CD8-positive, alpha-beta memory T cell (primary cell): ENCODE data around the gene GNA14. TPM values are rescaled to one million over a fixed set of nuclear protein-coding genes. Genes with fewer than 3 reads are reported as not detected.

Experiments
- CTCF ChIA-PET: fragments of 350-600 bp; sonication (Branson Sonifier 250); formaldehyde crosslinking; loops from one replicate; lab custom pipeline; 2021; ENCODE audit warnings: antibody characterized with exemption; lab: Charles Lee
- POLR2A ChIA-PET: fragments of 350-600 bp; sonication (Branson Sonifier 250); formaldehyde crosslinking; loops from one replicate; lab custom pipeline; 2021; ENCODE audit warnings: antibody characterized with exemption; lab: Charles Lee
- DNase-seq, 5 donors: peaks; one replicate each; pipeline versions ENCODE4 v3.0.0 to v3.0.0-alpha.2; 2020 to 2022; ENCODE audit warnings: mixed read lengths in 1 of 5
- H3K27ac ChIP-seq: one replicate; pipeline ENCODE4 v1.7.0; 2013; ENCODE audit warnings: low read depth, mild to moderate bottlenecking, low read length, moderate library complexity
- H3K27me3 ChIP-seq: 2 replicates; pipeline ENCODE4 v1.7.0; 2013; ENCODE audit warnings: low read length, mild to moderate bottlenecking; ENCODE audit not compliant: insufficient read depth, poor library complexity, severe bottlenecking
- H3K36me3 ChIP-seq: 2 replicates; pipeline ENCODE4 v1.7.0; 2013; ENCODE audit warnings: mild to moderate bottlenecking, low read length, moderate library complexity; ENCODE audit not compliant: insufficient read depth
- H3K4me1 ChIP-seq: 2 replicates; pipeline ENCODE4 v1.7.0; 2013; ENCODE audit warnings: mild to moderate bottlenecking, low read length, moderate library complexity; ENCODE audit not compliant: insufficient read depth
- H3K4me3 ChIP-seq: 2 replicates; pipeline ENCODE4 v1.7.0; 2013; ENCODE audit warnings: mild to moderate bottlenecking, low read length
- H3K9me3 ChIP-seq: 2 replicates; pipeline ENCODE4 v1.7.0; 2013; ENCODE audit warnings: mild to moderate bottlenecking, low read length
- H3K27ac Mint-ChIP-seq, 8 donors: one replicate each; pipeline ENCODE4 v1.8.0; 2020 to 2021; ENCODE audit warnings: mixed read lengths in 8 of 8, mild to moderate bottlenecking in 6 of 8, inconsistent platforms in 3 of 8, moderate library complexity in 3 of 8
- H3K27me3 Mint-ChIP-seq, 2 donors: one replicate each; pipeline ENCODE4 v1.8.0; 2020 to 2021; ENCODE audit warnings: mixed read lengths in 2 of 2, mild to moderate bottlenecking in 1 of 2, moderate library complexity in 1 of 2
- H3K36me3 Mint-ChIP-seq, 3 donors: one replicate each; pipeline ENCODE4 v1.8.0; 2020 to 2021; ENCODE audit warnings: mixed read lengths in 3 of 3, inconsistent platforms in 1 of 3, mild to moderate bottlenecking in 1 of 3
- H3K4me1 Mint-ChIP-seq, 3 donors: one replicate each; pipeline ENCODE4 v1.8.0; 2020 to 2021; ENCODE audit warnings: mixed read lengths in 3 of 3, inconsistent platforms in 1 of 3, mild to moderate bottlenecking in 1 of 3
- H3K4me3 Mint-ChIP-seq, 7 donors: one replicate each; pipeline ENCODE4 v1.8.0; 2020 to 2021; ENCODE audit warnings: mixed read lengths in 7 of 7, mild to moderate bottlenecking in 6 of 7, moderate library complexity in 4 of 7, inconsistent platforms in 2 of 7
- H3K9me3 Mint-ChIP-seq, 5 donors: one replicate each; pipeline ENCODE4 v1.8.0; 2020 to 2022; ENCODE audit warnings: mixed read lengths in 5 of 5, mild to moderate bottlenecking in 3 of 5, moderate library complexity in 2 of 5, inconsistent platforms in 1 of 5
- polyA plus RNA-seq: library from polyadenylated mRNA; unstranded; fragments of 300-500 nt; fragmentation: Illumina TruSeq; gene quantifications from one replicate; pipeline ENCODE4 v1.2.3, GENCODE V29; 2021
- total RNA-seq, 2 experiments: library from RNA; stranded (reverse); gene quantifications; one replicate each; pipeline ENCODE4 v1.2.3, GENCODE V29; 2021

The GNA14 gene
- total and polyA plus RNA-seq, 3 experiments from 2014 or later, result not detected

DNA sequence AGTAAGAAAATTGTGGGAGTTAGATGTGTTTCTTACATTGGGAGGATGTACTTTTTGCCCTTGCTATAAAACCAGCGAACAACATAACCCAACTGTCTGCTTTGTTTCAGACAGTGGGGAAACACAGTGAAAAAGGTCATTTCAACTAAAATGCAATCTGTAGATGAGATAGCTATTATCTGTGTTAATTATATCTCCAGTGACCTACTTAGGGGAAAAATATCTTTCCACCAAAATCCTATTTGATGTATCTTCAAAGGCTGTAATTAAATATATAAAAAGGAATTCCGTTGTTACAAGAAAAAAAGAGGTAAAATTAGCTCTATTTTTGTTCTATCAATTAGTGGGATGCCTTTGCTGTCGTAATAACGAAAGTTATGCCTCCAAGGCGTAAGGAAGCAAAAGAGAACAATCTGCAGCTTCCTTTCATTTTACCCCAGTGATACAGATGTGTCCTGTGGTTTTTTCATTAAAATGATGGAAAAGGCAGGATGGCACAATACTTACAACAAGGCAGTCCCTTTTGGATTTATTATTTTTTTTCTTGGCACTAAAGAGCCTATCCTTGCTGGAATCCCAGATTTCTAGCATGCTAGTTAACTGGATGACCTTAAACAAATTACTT, 100.9 kb downstream of the GNA14 start:
- H3K36me3 Mint-ChIP-seq, result no peaks in the 10 kb centered on the region
- H3K27ac Mint-ChIP-seq, result no peak overlapping the region
- Histone ChIP-seq H3K9me3 (no peaks in the 10 kb centered on the region), H3K4me3 (no peak overlapping the region), H3K27ac (no peak overlapping the region), H3K36me3 (no peaks in the 10 kb centered on the region), H3K27me3 (no peaks in the 10 kb centered on the region), H3K4me1 (no peaks in the 10 kb centered on the region)
- H3K4me1 Mint-ChIP-seq, result no peaks in the 10 kb centered on the region
- H3K9me3 Mint-ChIP-seq, result peaks cover 0 to 8% (median 2%) of the 10 kb centered on the region in 5 donors
- H3K4me3 Mint-ChIP-seq, result no peak overlapping the region
- ChIA-PET CTCF (no interaction called here), POLR2A (no interaction called here)
- DNase-seq, result no peak
- peaks cover 8 to 26% of the 10 kb centered on the region in 2 donors for H3K27me3 Mint-ChIP-seq

DNA sequence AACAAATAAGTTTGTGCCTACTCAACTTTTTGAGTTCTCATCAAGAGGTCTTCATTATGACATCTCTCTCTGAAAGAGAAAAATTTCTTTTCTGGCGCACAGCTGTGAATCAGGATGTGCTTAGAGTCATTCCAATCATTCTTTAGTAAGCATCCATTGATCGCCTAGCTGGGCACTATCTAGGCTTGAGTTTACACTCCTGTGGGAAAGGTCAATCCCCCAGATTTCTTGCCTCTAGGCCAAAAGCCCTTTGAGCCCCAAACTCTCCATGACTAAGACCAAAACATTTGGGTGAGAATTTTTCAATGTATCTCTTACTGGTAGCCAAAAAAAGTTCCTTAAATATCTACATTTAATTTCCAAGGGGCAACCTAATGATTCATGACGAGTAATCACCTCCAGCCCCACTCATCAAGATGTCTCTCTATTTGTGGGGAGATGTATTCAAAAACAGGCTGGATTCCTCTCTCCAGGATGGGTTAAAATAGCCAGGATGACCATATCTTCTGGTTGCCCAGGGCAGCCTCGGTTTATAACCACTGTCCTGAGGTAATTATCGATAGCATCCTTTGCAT, 101.7 kb downstream of the GNA14 start:
- peaks cover 4 to 16% (median 10%) of the 10 kb centered on the region in 5 donors for H3K9me3 Mint-ChIP-seq
- no peaks in the 10 kb centered on the region for H3K36me3 Mint-ChIP-seq
- CTCF ChIA-PET, result no interaction called here
- no peak overlapping the region for H3K4me3 Mint-ChIP-seq
- no peak for DNase-seq
- Histone ChIP-seq H3K4me1 (no peaks in the 10 kb centered on the region), H3K4me3 (no peak overlapping the region), H3K9me3 (peaks cover under 1% of the 10 kb centered on the region), H3K27me3 (no peaks in the 10 kb centered on the region), H3K36me3 (no peaks in the 10 kb centered on the region), H3K27ac (no peak overlapping the region)
- H3K27ac Mint-ChIP-seq, result no peak overlapping the region
- POLR2A ChIA-PET, result no interaction called here
- no peaks in the 10 kb centered on the region for H3K4me1 Mint-ChIP-seq
- H3K27me3 Mint-ChIP-seq, result peaks cover 8 to 26% of the 10 kb centered on the region in 2 donors

DNA sequence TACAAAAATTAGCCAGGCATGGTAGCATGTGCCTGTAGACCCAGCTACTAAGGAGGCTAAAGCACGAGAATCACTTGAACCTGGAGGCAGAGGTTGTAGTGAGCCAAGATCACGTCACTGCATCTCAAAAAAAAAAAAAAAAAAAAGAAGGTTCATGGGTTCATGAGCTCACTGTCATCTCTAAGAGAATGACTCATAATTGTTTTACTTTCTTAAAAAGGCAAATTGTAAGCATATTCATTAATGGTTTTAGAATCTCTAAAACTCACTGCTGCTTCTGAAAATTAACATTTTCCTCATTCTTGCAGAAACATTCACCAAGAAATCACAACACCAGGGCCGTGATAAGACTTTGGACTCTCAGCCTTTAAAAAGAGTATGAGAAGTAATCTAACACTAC, 103.6 kb downstream of the GNA14 start:
- CTCF ChIA-PET, result interaction anchor here (0.6 kb wide), 1 partner anchor 25 kb away, joined by 3 read pairs; no protein-coding TSS in a partner anchor
- no peak for DNase-seq
- no peak overlapping the region for H3K27ac ChIP-seq

DNA sequence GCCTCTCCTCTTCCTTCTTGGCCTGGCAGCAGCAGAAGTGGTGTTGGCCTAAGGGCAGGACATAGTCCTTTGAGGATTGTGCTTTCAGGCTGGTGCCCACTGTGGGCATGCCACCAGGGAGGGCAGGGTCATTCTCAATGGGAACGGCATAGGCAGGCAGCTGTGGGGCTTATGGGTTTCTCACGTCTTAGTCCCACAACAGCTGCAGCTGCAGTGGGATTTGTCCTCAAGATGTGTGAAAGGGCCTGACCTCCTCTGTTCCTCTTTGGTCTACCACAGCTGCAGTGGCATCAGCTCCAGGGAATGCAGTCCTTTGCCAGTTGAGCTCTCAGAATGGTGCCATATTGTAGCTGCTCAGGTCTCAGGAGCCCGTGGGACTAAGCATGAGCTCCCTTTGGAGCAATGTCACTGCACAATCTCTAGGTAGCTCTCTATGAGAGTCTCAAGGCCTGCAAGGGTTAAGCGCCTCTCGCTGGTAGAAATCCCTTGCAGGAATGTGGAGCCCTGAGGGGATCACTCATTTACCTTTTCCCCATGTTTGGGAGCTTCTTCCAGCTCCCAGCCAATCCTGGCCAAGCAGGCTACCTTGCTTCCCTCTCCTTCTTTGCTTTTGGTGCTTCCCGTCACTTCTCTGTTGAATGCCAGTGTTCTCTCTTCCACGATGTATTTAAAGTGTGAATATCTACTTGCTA, 104.8 kb downstream of the GNA14 start:
- no peaks in the 10 kb centered on the region for H3K36me3 ChIP-seq
- H3K4me3 ChIP-seq, result no peak overlapping the region
- H3K9me3 ChIP-seq, result peaks cover 8% of the 10 kb centered on the region
- CTCF ChIA-PET, result no interaction called here
- H3K4me1 ChIP-seq, result no peaks in the 10 kb centered on the region
- no peak overlapping the region for H3K27ac Mint-ChIP-seq
- POLR2A ChIA-PET, result no interaction called here
- no peaks in the 10 kb centered on the region for H3K36me3 Mint-ChIP-seq
- H3K27me3 Mint-ChIP-seq, result peaks cover 3 to 19% of the 10 kb centered on the region in 2 donors
- H3K4me3 Mint-ChIP-seq, result no peak overlapping the region
- DNase-seq, result no peak
- no peaks in the 10 kb centered on the region for H3K27me3 ChIP-seq
- H3K27ac ChIP-seq, result no peak overlapping the region
- H3K9me3 Mint-ChIP-seq, result peaks cover 15 to 36% (median 29%) of the 10 kb centered on the region in 5 donors
- H3K4me1 Mint-ChIP-seq, result no peaks in the 10 kb centered on the region

More for the DNA sequence above, 103.6 kb downstream of the GNA14 start:
- POLR2A ChIA-PET, result no interaction called here
- H3K9me3 Mint-ChIP-seq, result peaks cover 15 to 31% (median 26%) of the 10 kb centered on the region in 5 donors
- no peaks in the 10 kb centered on the region for H3K36me3 Mint-ChIP-seq
- no peaks in the 10 kb centered on the region for H3K4me1 Mint-ChIP-seq
- no peaks in the 10 kb centered on the region for H3K4me1 ChIP-seq
- no peak overlapping the region for H3K4me3 Mint-ChIP-seq
- peaks cover 8 to 24% of the 10 kb centered on the region in 2 donors for H3K27me3 Mint-ChIP-seq
- H3K27me3 ChIP-seq, result no peaks in the 10 kb centered on the region
- H3K4me3 ChIP-seq, result no peak overlapping the region
- H3K9me3 ChIP-seq, result peaks cover 8% of the 10 kb centered on the region
- no peak overlapping the region for H3K27ac Mint-ChIP-seq
- no peaks in the 10 kb centered on the region for H3K36me3 ChIP-seq

DNA sequence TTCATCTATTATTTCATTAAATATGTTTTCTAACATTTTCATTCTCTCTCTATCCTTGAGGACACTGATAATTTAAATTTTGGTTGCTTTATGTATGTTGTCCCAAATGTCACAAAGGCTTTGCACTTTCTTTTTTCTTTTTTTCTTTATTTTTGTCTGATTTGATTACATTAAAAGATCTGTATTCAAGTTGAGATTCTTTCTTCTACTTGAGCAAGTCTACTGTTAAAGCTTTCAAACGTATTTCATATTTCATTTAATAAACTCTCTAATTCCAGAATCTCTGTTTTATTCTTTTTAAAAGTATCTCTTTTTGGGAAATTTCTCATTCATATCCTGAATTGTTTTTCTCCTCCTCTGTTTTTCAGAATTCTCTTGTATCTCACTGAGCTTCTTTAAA, 106.5 kb downstream of the GNA14 start:
- H3K4me3 ChIP-seq, result no peak overlapping the region
- H3K4me1 ChIP-seq, result no peaks in the 10 kb centered on the region
- POLR2A ChIA-PET, result no interaction called here
- CTCF ChIA-PET, result no interaction called here
- Mint-ChIP-seq H3K36me3 (no peaks in the 10 kb centered on the region), H3K27ac (peak overlapping the region in 1 of 8 donors; percentile 12), H3K4me1 (no peaks in the 10 kb centered on the region), H3K9me3 (peaks cover 15 to 36% (median 29%) of the 10 kb centered on the region in 5 donors), H3K27me3 (peaks cover 5 to 11% of the 10 kb centered on the region in 2 donors), H3K4me3 (no peak overlapping the region)
- peaks cover 8% of the 10 kb centered on the region for H3K9me3 ChIP-seq
- no peak overlapping the region for H3K27ac ChIP-seq
- H3K36me3 ChIP-seq, result no peaks in the 10 kb centered on the region
- no peak for DNase-seq
- no peaks in the 10 kb centered on the region for H3K27me3 ChIP-seq

DNA sequence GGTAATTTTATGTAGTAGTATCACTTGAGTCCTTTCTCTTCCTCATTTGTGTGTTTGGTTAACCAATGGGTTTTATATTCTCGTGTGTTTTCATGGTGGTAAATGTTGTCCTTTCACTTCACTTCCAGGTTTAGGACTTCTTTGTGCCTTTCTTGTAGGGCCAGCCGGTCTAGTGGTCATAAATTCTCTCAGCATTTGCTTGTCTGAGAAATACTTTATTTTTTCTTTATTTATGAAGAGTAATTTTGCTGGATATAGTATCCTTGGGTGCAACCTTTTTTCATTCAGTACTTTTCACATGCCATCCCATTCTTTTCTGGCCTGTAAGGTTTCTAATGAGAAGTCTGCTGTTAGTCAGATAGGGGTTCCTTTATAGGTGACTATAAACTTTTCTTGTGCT, 107.1 kb downstream of the GNA14 start:
- no peak overlapping the region for H3K27ac Mint-ChIP-seq
- no peaks in the 10 kb centered on the region for H3K4me1 ChIP-seq
- H3K36me3 Mint-ChIP-seq, result no peaks in the 10 kb centered on the region
- CTCF ChIA-PET, result no interaction called here
- H3K4me1 Mint-ChIP-seq, result no peaks in the 10 kb centered on the region
- H3K36me3 ChIP-seq, result no peaks in the 10 kb centered on the region
- H3K4me3 ChIP-seq, result no peak overlapping the region
- no peaks in the 10 kb centered on the region for H3K27me3 ChIP-seq
- no peak overlapping the region for H3K27ac ChIP-seq
- H3K9me3 Mint-ChIP-seq, result peaks cover 15 to 36% (median 29%) of the 10 kb centered on the region in 5 donors
- POLR2A ChIA-PET, result no interaction called here
- H3K4me3 Mint-ChIP-seq, result no peak overlapping the region
- H3K27me3 Mint-ChIP-seq, result peaks cover 3 to 6% of the 10 kb centered on the region in 2 donors
- peaks cover 8% of the 10 kb centered on the region for H3K9me3 ChIP-seq
- no peak for DNase-seq

DNA sequence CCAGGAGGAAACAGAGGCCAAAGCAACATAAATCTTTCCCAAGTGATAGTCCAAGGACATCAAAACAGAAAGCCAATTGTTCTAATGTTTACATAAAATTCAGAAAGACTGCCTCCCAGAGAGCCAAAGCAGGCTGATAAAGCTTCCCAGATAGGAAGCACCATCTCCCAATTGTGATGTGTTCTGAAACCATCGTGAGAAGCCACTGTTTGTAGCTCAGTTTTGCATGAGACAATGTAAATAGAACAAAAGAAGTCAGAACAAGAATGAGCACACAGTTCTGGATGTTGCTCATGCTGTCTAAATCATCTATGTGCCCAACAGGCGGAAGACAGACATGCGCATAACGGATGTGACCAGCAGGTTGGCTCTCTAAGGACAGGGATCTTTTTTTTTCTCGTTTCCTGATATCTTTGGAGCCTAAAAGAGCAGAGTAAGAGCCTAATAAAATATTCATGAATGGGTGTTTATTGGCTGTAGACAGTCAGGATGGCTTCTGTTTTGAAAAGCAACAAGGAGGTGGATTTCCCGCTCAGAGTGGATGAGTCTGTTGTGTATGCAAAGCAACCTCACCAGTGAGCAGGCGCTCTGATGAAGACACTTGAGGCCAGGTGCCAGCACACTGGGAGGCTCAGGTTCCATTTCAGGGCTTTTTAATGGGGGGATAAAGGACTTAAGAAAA, 113.6 kb downstream of the GNA14 start:
- Histone ChIP-seq H3K4me3 (no peak overlapping the region), H3K4me1 (no peaks in the 10 kb centered on the region), H3K27me3 (no peaks in the 10 kb centered on the region), H3K27ac (no peak overlapping the region), H3K9me3 (no peaks in the 10 kb centered on the region), H3K36me3 (no peaks in the 10 kb centered on the region)
- Mint-ChIP-seq H3K4me1 (no peaks in the 10 kb centered on the region), H3K9me3 (peaks cover 0 to 6% (median 3%) of the 10 kb centered on the region in 5 donors), H3K36me3 (no peaks in the 10 kb centered on the region), H3K27ac (peak overlapping the region in 1 of 8 donors; percentile 5), H3K27me3 (peaks cover 0 to 2% of the 10 kb centered on the region in 2 donors), H3K4me3 (no peak overlapping the region)
- no peak for DNase-seq
- CTCF ChIA-PET, result no interaction called here
- POLR2A ChIA-PET, result no interaction called here

DNA sequence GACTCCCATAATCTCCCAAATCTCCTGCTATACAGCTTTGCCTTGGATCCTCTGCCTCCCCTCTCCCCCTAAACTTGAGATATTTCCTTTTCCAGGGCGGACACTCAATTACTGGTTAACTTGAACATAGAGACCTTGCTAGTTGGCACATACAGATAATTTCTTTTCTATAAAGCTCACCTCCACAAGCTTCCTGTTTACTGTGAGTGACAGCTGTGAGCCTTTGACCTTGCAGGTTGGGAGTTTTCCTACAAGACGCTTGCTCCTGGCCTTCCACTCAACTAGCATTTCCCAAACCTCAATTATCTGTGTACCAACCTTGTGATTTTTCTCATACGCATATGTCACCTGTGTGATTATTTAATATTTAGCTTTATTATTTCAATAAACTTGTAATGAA, 114.5 kb downstream of the GNA14 start:
- no peaks in the 10 kb centered on the region for H3K27me3 ChIP-seq
- no peak overlapping the region for H3K27ac ChIP-seq
- no peaks in the 10 kb centered on the region for H3K36me3 ChIP-seq
- no peaks in the 10 kb centered on the region for H3K4me1 ChIP-seq
- POLR2A ChIA-PET, result no interaction called here
- no peak for DNase-seq
- Mint-ChIP-seq H3K27ac (no peak overlapping the region), H3K9me3 (no peaks in the 10 kb centered on the region), H3K4me3 (no peak overlapping the region), H3K27me3 (peaks cover 0 to 2% of the 10 kb centered on the region in 2 donors), H3K36me3 (no peaks in the 10 kb centered on the region), H3K4me1 (no peaks in the 10 kb centered on the region)
- H3K9me3 ChIP-seq, result no peaks in the 10 kb centered on the region
- CTCF ChIA-PET, result no interaction called here
- H3K4me3 ChIP-seq, result no peak overlapping the region
